T-helper 1 cell (primary cell): ENCODE results near the gene MCM6.

Experiments used
- DNase-seq, 5 donors: peaks; one replicate each; pipeline ENCODE4 v3.0.0-alpha.2; 2012 to 2020

Gene MCM6

GRCh38 chr2:135862718-135863117 lies 13.5 kb downstream of the MCM6 start:
- DNase-seq = no peak

- DNase-seq = no peak
These were observed 22.8 kb downstream of the MCM6 start for GRCh38 chr2:135853401-135853800.

GRCh38 chr2:135851858-135852257 lies 24.4 kb downstream of the MCM6 start:
- DNase-seq = no peak

GRCh38 chr2:135850892-135851668 lies 25.2 kb downstream of the MCM6 start:
- no peak for DNase-seq

GRCh38 chr2:135849087-135849486 lies 27.2 kb downstream of the MCM6 start:
- DNase-seq = no peak

GRCh38 chr2:135845997-135846396 lies 30.2 kb downstream of the MCM6 start:
- no peak for DNase-seq

GRCh38 chr2:135845257-135845656 lies 31.0 kb downstream of the MCM6 start:
- DNase-seq = no peak

GRCh38 chr2:135844301-135844895 lies 31.8 kb downstream of the MCM6 start:
- DNase-seq = no peak

- DNase-seq = no peak
These were observed 32.6 kb downstream of the MCM6 start for GRCh38 chr2:135843671-135844070.

GRCh38 chr2:135840601-135841000 lies 35.6 kb downstream of the MCM6 start:
- DNase-seq = no peak

- DNase-seq = no peak
These were observed 36.5 kb downstream of the MCM6 start for GRCh38 chr2:135839713-135840112.

- DNase-seq = no peak
These were observed 37.7 kb downstream of the MCM6 start for GRCh38 chr2:135838502-135838901.

GRCh38 chr2:135836596-135837270 lies 39.5 kb downstream of the MCM6 start, which contains the start of gene LCT:
Gene LCT (minus strand): TSS chr2:135837184. CDS start chr2:135837169, 15 bp downstream.
- no peak for DNase-seq

GRCh38 chr2:135832891-135833290 lies 43.4 kb downstream of the MCM6 start:
- DNase-seq = no peak

- DNase-seq = no peak
These were observed 44.9 kb downstream of the MCM6 start for GRCh38 chr2:135831180-135831812.

GRCh38 chr2:135829378-135830135 lies 46.7 kb downstream of the MCM6 start:
- DNase-seq = no peak

- DNase-seq = no peak
These were observed 49.7 kb downstream of the MCM6 start for GRCh38 chr2:135826544-135826943.

- DNase-seq = no peak
These were observed 50.6 kb downstream of the MCM6 start for GRCh38 chr2:135825550-135826176.

GRCh38 chr2:135825131-135825530 lies 51.1 kb downstream of the MCM6 start:
- no peak for DNase-seq

- DNase-seq = no peak
These were observed 53.4 kb downstream of the MCM6 start for GRCh38 chr2:135822855-135823254.

GRCh38 chr2:135821190-135821589 lies 55.1 kb downstream of the MCM6 start:
- DNase-seq = no peak

- DNase-seq = peak in 2 of 5 donors; percentile 3 to 93
These were observed 56.1 kb downstream of the MCM6 start for GRCh38 chr2:135820003-135820618.
